ENCODE data around the gene CFDP1.
"Not testable (repeated sequence)": the region's sequence is repeated elsewhere in the genome, so short reads cannot be mapped to it uniquely, and the experiment has no call there.

CFDP1 gene

GRCh38 chr16:75272097-75272551 lies 161.2 kb downstream of the CFDP1 start:
- no peaks in the 10 kb centered on the region for H3K9me3 ChIP-seq (ENCODE audit: control insufficient read depth, insufficient read depth, low read length)
- no peaks in the 10 kb centered on the region for H3K27me3 ChIP-seq (ENCODE audit: control insufficient read depth, insufficient read depth, low read length)
- no peaks in the 10 kb centered on the region for H3K4me1 ChIP-seq (ENCODE audit: control insufficient read depth, insufficient read depth, low read length)
- no peak overlapping the region for H3K9ac ChIP-seq (ENCODE audit: low read depth, low read length)
- H3K4me3 ChIP-seq (ENCODE audit: low read depth, low read length): no peak overlapping the region
- H3K27ac ChIP-seq (ENCODE audit: low read depth, low read length): no peak overlapping the region
- no peaks in the 10 kb centered on the region for H3K36me3 ChIP-seq (ENCODE audit: control insufficient read depth, insufficient read depth, low read length)

- no peak overlapping the region for H3K27ac ChIP-seq (ENCODE audit: low read depth, low read length)
- no peak overlapping the region for H3K9ac ChIP-seq (ENCODE audit: low read depth, low read length)
- no peaks in the 10 kb centered on the region for H3K36me3 ChIP-seq (ENCODE audit: control insufficient read depth, insufficient read depth, low read length)
- no peak overlapping the region for H3K4me3 ChIP-seq (ENCODE audit: low read depth, low read length)
- no peaks in the 10 kb centered on the region for H3K27me3 ChIP-seq (ENCODE audit: control insufficient read depth, insufficient read depth, low read length)
- no peaks in the 10 kb centered on the region for H3K9me3 ChIP-seq (ENCODE audit: control insufficient read depth, insufficient read depth, low read length)
- no peaks in the 10 kb centered on the region for H3K4me1 ChIP-seq (ENCODE audit: control insufficient read depth, insufficient read depth, low read length)
Observed at GRCh38 chr16:75271441-75272096, 161.7 kb downstream of the CFDP1 start.

- not testable (repeated sequence) for H3K4me3 ChIP-seq (ENCODE audit: low read depth, low read length); H3K36me3 ChIP-seq (ENCODE audit: control insufficient read depth, insufficient read depth, low read length); H3K4me1 ChIP-seq (ENCODE audit: control insufficient read depth, insufficient read depth, low read length); H3K9me3 ChIP-seq (ENCODE audit: control insufficient read depth, insufficient read depth, low read length); H3K27me3 ChIP-seq (ENCODE audit: control insufficient read depth, insufficient read depth, low read length); H3K9ac ChIP-seq (ENCODE audit: low read depth, low read length); H3K27ac ChIP-seq (ENCODE audit: low read depth, low read length)
Observed at GRCh38 chr16:75269358-75269757, 163.9 kb downstream of the CFDP1 start.

DNA sequence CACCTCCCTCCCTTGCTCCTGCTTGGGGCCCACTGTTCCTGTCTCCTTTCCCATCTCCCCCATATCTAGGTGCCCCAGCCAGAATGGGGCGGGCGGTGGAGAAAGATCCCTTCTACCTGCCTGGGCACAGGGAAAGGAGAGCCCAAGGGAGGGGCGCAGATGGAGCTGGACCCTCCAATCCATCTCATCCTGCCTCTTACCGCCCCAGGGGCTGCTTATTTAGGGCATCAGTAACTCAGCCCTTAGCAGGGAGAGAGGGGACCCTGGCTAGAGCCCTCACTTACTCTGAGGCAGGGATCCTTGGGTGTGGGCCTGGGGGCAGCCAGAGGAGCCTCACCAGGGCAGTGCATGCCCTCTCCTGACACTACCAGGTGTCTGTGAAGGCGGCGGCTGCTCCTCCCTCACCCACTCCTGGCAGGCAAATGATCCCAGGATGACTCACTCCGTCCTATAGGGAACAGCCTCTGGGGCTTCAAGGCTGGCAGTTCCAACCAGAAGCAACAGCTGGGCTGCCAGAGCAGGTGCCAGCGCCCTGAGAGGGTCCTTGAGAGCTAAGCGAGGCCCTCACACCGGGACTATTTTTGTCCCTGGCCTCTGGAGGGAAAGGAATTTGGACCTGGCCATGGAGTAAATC lies 165.6 kb downstream of the CFDP1 start:
- H3K4me1 ChIP-seq (ENCODE audit: control insufficient read depth, insufficient read depth, low read length): peaks cover 4% of the 10 kb centered on the region; the same call in 1 of the 2 replicates
- H3K36me3 ChIP-seq (ENCODE audit: control insufficient read depth, insufficient read depth, low read length): peaks cover 12% of the 10 kb centered on the region
- H3K27ac ChIP-seq (ENCODE audit: low read depth, low read length): no peak overlapping the region
- no peak overlapping the region for H3K4me3 ChIP-seq (ENCODE audit: low read depth, low read length)
- no peaks in the 10 kb centered on the region for H3K9me3 ChIP-seq (ENCODE audit: control insufficient read depth, insufficient read depth, low read length)
- no peak overlapping the region for H3K9ac ChIP-seq (ENCODE audit: low read depth, low read length)
- H3K27me3 ChIP-seq (ENCODE audit: control insufficient read depth, insufficient read depth, low read length): no peaks in the 10 kb centered on the region

- no peak overlapping the region for H3K27ac ChIP-seq (ENCODE audit: low read depth, low read length)
- H3K36me3 ChIP-seq (ENCODE audit: control insufficient read depth, insufficient read depth, low read length): peaks cover 12% of the 10 kb centered on the region
- peaks cover 5% of the 10 kb centered on the region; the same call in 1 of the 2 replicates for H3K4me1 ChIP-seq (ENCODE audit: control insufficient read depth, insufficient read depth, low read length)
- H3K9me3 ChIP-seq (ENCODE audit: control insufficient read depth, insufficient read depth, low read length): no peaks in the 10 kb centered on the region
- no peak overlapping the region for H3K9ac ChIP-seq (ENCODE audit: low read depth, low read length)
- H3K27me3 ChIP-seq (ENCODE audit: control insufficient read depth, insufficient read depth, low read length): no peaks in the 10 kb centered on the region
- H3K4me3 ChIP-seq (ENCODE audit: low read depth, low read length): no peak overlapping the region
Observed at GRCh38 chr16:75266738-75267630, 166.3 kb downstream of the CFDP1 start.

DNA sequence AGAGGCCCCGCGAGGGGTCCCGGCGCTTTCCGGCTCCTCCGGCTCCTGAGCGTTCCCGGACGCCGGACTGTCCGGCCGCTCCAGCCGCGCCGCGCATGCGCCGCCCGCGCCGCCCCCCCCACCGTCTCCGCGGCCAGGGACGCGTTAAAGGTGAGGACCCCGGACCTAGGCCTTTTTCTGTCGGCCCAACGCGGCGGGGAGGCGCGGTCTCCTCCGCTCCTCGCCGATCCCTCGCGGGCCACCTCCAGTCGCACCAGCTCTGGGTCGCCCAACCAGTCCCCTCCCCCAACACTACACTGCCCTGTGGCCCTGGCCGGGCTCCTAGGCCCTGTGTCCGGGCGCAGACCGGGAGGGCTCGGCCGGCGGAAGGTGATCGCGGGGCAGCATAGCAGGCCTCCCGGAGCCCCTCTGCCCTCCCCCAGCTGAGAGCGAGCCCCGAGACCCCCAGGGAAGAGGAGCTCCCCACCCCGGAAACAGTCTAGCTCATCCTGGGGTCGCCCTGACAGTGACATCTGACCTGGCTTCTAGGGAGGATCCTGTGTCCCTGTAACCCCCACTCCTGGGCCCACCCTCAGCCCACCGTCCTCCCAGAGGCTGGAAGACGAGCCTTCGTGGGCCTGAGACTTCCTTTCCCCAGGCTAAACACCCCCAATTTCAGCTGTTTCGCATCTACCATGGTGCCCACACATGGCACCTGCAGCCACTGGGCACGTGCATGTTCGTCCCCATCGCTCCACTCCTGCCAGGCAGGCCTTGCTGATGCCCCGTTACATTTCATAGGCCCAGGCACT lies 167.2 kb downstream of the CFDP1 start:
- H3K9ac ChIP-seq (ENCODE audit: low read depth, low read length): peak overlapping the region; percentile 79
- H3K4me1 ChIP-seq (ENCODE audit: control insufficient read depth, insufficient read depth, low read length): peaks cover 11% of the 10 kb centered on the region; the same call in 1 of the 2 replicates
- H3K9me3 ChIP-seq (ENCODE audit: control insufficient read depth, insufficient read depth, low read length): no peaks in the 10 kb centered on the region
- H3K27ac ChIP-seq (ENCODE audit: low read depth, low read length): peak overlapping the region; percentile 73
- H3K27me3 ChIP-seq (ENCODE audit: control insufficient read depth, insufficient read depth, low read length): no peaks in the 10 kb centered on the region
- peak overlapping the region; percentile 92 for H3K4me3 ChIP-seq (ENCODE audit: low read depth, low read length)
- H3K36me3 ChIP-seq (ENCODE audit: control insufficient read depth, insufficient read depth, low read length): peaks cover 12% of the 10 kb centered on the region

DNA sequence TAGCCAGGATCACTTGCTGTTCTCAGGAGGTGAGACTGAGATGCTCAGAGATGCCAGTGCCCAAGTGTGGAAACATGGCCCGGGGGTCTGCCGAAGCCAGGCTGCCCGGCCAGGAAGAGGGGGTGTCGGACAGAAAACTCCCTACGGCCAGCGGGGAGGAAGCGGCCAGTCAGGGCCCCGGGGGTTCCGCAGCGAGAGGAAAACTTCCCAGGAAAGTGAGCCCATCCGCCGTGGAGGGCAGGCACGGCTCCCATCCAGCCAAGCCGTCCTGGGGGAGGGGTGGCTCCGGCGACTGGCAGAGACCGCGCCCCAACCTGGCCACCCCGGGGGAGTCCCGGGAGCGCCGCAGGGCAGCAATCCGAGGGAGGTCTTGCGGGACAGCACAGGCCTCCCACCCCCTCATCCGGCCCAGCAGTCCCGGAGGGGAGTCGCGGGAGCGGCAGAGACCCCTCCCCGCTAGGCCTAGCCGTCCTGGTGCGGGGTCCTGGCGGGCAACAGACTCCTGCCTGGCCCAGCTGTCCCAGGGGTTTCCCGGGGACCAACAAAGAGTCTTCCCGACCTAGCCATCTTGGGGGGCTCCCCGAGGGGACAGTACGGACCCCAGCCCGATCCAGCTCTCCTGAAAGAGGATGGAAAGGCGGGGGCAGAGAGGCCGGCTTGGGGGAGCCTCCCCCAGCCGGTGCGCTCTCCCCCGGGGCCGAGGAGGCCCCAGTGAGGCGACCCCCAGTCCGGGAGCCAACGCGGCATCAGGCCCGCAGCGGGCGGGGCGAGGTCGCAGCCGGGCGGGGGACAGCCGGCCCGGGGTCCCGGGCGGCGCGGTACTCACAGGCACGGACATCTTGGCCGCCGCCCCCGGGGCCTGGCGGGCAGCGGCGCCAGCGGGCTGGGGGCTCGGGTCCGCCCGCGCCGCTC lies 168.0 kb downstream of the CFDP1 start:
- H3K4me3 ChIP-seq (ENCODE audit: low read depth, low read length): peak overlapping the region; percentile 92
- peak overlapping the region; percentile 73 for H3K27ac ChIP-seq (ENCODE audit: low read depth, low read length)
- no peaks in the 10 kb centered on the region for H3K27me3 ChIP-seq (ENCODE audit: control insufficient read depth, insufficient read depth, low read length)
- peak overlapping the region; percentile 79 for H3K9ac ChIP-seq (ENCODE audit: low read depth, low read length)
- no peaks in the 10 kb centered on the region for H3K9me3 ChIP-seq (ENCODE audit: control insufficient read depth, insufficient read depth, low read length)
- H3K4me1 ChIP-seq (ENCODE audit: control insufficient read depth, insufficient read depth, low read length): peaks cover 14% of the 10 kb centered on the region; the same call in 1 of the 2 replicates
- H3K36me3 ChIP-seq (ENCODE audit: control insufficient read depth, insufficient read depth, low read length): peaks cover 12% of the 10 kb centered on the region

DNA sequence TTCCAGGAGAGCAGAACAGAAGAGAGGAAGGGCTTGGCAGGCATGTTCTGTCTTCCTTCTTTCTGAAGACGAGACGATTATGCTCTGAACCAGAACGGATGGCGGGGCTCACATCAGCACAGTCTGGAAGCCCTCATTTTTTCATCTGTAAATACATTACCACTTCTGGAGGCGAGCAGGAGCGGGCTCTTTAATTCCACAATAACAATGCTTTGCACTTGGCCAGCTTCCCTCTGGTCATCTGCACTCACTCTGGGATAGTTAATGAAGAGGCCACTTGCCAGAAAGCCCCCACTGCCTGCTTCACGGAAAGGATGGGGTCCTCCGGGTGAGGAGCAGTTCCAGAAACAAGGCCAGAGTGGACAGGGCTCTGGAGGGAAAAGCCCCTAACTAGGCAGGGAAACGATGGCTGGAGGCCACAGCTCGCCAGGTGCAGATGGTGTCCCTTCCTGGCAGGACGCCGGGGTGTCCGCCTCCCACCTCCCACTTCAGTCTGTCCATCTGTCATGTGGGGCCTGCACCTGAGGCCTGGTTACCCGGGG lies 168.8 kb downstream of the CFDP1 start:
- Histone ChIP-seq H3K27me3 (ENCODE audit: control insufficient read depth, insufficient read depth, low read length) (no peaks in the 10 kb centered on the region), H3K36me3 (ENCODE audit: control insufficient read depth, insufficient read depth, low read length) (peaks cover 12% of the 10 kb centered on the region), H3K9ac (ENCODE audit: low read depth, low read length) (peak overlapping the region; percentile 79; the same call in 1 of the 2 replicates), H3K9me3 (ENCODE audit: control insufficient read depth, insufficient read depth, low read length) (no peaks in the 10 kb centered on the region), H3K4me3 (ENCODE audit: low read depth, low read length) (peak overlapping the region; percentile 92), H3K27ac (ENCODE audit: low read depth, low read length) (no peak overlapping the region), H3K4me1 (ENCODE audit: control insufficient read depth, insufficient read depth, low read length) (peaks cover 14% of the 10 kb centered on the region; the same call in 1 of the 2 replicates)

GRCh38 chr16:75263963-75264445 lies 169.3 kb downstream of the CFDP1 start:
- Histone ChIP-seq H3K4me1 (ENCODE audit: control insufficient read depth, insufficient read depth, low read length) (peaks cover 15% of the 10 kb centered on the region; the same call in 1 of the 2 replicates), H3K27me3 (ENCODE audit: control insufficient read depth, insufficient read depth, low read length) (no peaks in the 10 kb centered on the region), H3K27ac (ENCODE audit: low read depth, low read length) (no peak overlapping the region), H3K9me3 (ENCODE audit: control insufficient read depth, insufficient read depth, low read length) (no peaks in the 10 kb centered on the region), H3K4me3 (ENCODE audit: low read depth, low read length) (no peak overlapping the region), H3K36me3 (ENCODE audit: control insufficient read depth, insufficient read depth, low read length) (peaks cover 12% of the 10 kb centered on the region), H3K9ac (ENCODE audit: low read depth, low read length) (no peak overlapping the region)

All from HUES48 (cell line).